K562 (cell line): Measurements from ENCODE around the gene MINK1. TPM values are rescaled to one million over a fixed set of nuclear protein-coding genes. Genes with fewer than 3 reads are reported as not detected.

Experiments used
- MLX ChIP-seq, 2 experiments: fragments of 450-650 bp in 1 of 2; sonication (generic) in 1 of 2; formaldehyde crosslinking; conservative IDR thresholded peaks; 2 replicates each; pipeline versions ENCODE4 v1.4.0 to v1.8.1; 2020 to 2022; ENCODE audit warnings: mild to moderate bottlenecking in 1 of 2, missing genetic modification reagents in 1 of 2
- MXD1 ChIP-seq: fragments of 250-450 bp; sonication (Bioruptor Pico); IDR thresholded peaks from 2 replicates; pipeline ENCODE4 v1.8.0; 2021; ENCODE audit warnings: borderline replicate concordance, mild to moderate bottlenecking, moderate library complexity; ENCODE audit not compliant: poor library complexity, severe bottlenecking
- RCOR1 ChIP-seq, 2 experiments: IDR thresholded peaks; 2 replicates each; pipeline ENCODE4 v1.6.1; 2012; ENCODE audit warnings: low read depth in 2 of 2, low read length in 2 of 2, borderline replicate concordance in 1 of 2, improper control_type of control experiment in 1 of 2
- SMAD4 ChIP-seq: fragments of 250-450 bp; sonication (Bioruptor Pico); conservative IDR thresholded peaks from 2 replicates; pipeline ENCODE4 v1.8.0; 2021; ENCODE audit warnings: inconsistent platforms, mild to moderate bottlenecking, moderate library complexity
- SRF ChIP-seq, 2 experiments: fragments of 250-450, 450-650 bp in 1 of 2; sonication (Bioruptor Pico) in 1 of 2; sonication (generic) in 1 of 2; formaldehyde crosslinking; IDR thresholded peaks; 2 replicates each; pipeline versions ENCODE4 v1.5.0 to v1.5.1; 2020 to 2022; ENCODE audit warnings: mild to moderate bottlenecking in 1 of 2, missing genetic modification reagents in 1 of 2
- TBL1XR1 ChIP-seq, 2 experiments: IDR thresholded peaks; 2 replicates each; pipeline ENCODE4 v1.6.1; 2012; ENCODE audit warnings: improper control_type of control experiment in 2 of 2, low read length in 2 of 2, mild to moderate bottlenecking in 1 of 2
- THRAP3 ChIP-seq: fragments of 450-650 bp; IDR thresholded peaks from 2 replicates; pipeline ENCODE4 v1.6.1; 2016; ENCODE audit warnings: mild to moderate bottlenecking, inconsistent platforms, borderline replicate concordance
- ZMIZ1 ChIP-seq, 2 experiments: fragments of 150-350 bp in 1 of 2; IDR thresholded peaks; 2 replicates each; pipeline ENCODE4 v1.6.1; 2012 to 2016; ENCODE audit warnings: low read depth in 2 of 2, low read length in 2 of 2, mild to moderate bottlenecking in 1 of 2, moderate library complexity in 1 of 2
- ZNF133 ChIP-seq: fragments of 250-450 bp; sonication (Bioruptor Pico); IDR thresholded peaks from 2 replicates; pipeline ENCODE4 v1.4.0; 2020; ENCODE audit warnings: mild to moderate bottlenecking
- polyA plus RNA-seq, 8 experiments: library from polyadenylated mRNA; depleted of rRNA in 4 of 8; stranded (reverse) in 5 of 8; unstranded in 3 of 8; fragments of >200 nt; fragmentation: Nextera tagmentation in 2 of 8; fragmentation: Illumina TruSeq in 1 of 8; extraction: Ambion mirVana in 2 of 8; extraction: Trizol in 1 of 8; gene quantifications; 2 replicates each; pipeline versions ENCODE4 v1.2.1 to v1.2.3, GENCODE V29; 2011 to 2014; ENCODE audit warnings: inconsistent platforms in 1 of 8, missing spikeins in 1 of 8
- total RNA-seq, 7 experiments: library from RNA; depleted of rRNA in 6 of 7; stranded (reverse); fragments of >200 nt in 6 of 7; fragmentation: Illumina TruSeq in 2 of 7; extraction: Trizol in 2 of 7; gene quantifications; 2 replicates each; pipeline versions ENCODE4 v1.2.1 to v1.2.3, GENCODE V29; 2011 to 2021; ENCODE audit warnings: low replicate concordance in 1 of 7

The MINK1 gene
- total and polyA plus RNA-seq, 9 of the 15 experiments (the other 6 are each of a cell fraction or from before 2014, with no cell fraction given): 0.11 to 54.2 (median 14.9) TPM

- TF ChIP-seq ZMIZ1 (IDR thresholded peaks at IDR 0.05; ENCODE audit: low read depth in 2 of 2, low read length in 2 of 2): no peak
- TF ChIP-seq SRF (CRISPR knock-in tag; IDR thresholded peaks at IDR 0.05): no peak
- no peak for TF ChIP-seq TBL1XR1 (IDR thresholded peaks at IDR 0.05; ENCODE audit: low read length in 2 of 2)
- TF ChIP-seq RCOR1 (IDR thresholded peaks at IDR 0.05; ENCODE audit: borderline replicate concordance in 1 of 2, low read depth in 2 of 2, low read length in 2 of 2): no peak
- TF ChIP-seq ZNF133: no peak
- no peak for TF ChIP-seq MLX (CRISPR knock-in tag; conservative IDR thresholded peaks at IDR 0.05)
- no peak for TF ChIP-seq MXD1 (CRISPR knock-in tag)
- TF ChIP-seq THRAP3: no peak
- TF ChIP-seq SMAD4 (CRISPR knock-in tag): no peak
These were observed 64.6 kb downstream of the MINK1 start (continued) for GRCh38 chr17:4897785-4898184.
